Brain microvascular endothelial cell (primary cell): ENCODE measurements around the gene ST7.

ENCODE experiments used
- DNase-seq: peaks from one replicate; pipeline ENCODE4 v3.0.0-alpha.2; 2020
- H3K27ac ChIP-seq: fragments of 250-450 bp; sonication (Bioruptor Pico); 2 replicates; pipeline ENCODE4 v1.5.1; 2020; ENCODE audit warnings: mild to moderate bottlenecking, moderate library complexity
- H3K27me3 ChIP-seq: fragments of 250-450 bp; sonication (Bioruptor Pico); replicated peaks from 2 replicates; pipeline ENCODE4 v1.5.1; 2020; ENCODE audit warnings: mild to moderate bottlenecking
- H3K36me3 ChIP-seq: fragments of 250-450 bp; sonication (Bioruptor Pico); replicated peaks from 2 replicates; pipeline ENCODE4 v1.5.1; 2020; ENCODE audit warnings: mild to moderate bottlenecking
- H3K4me3 ChIP-seq: 2 replicates; pipeline ENCODE4 v1.5.1; 2011; ENCODE audit warnings: low read depth, mild to moderate bottlenecking, control low read depth, low read length, moderate library complexity
- in situ Hi-C: cut with HindIII; loops from 2 replicates; pipeline ENCODE4 v1.10.0; 2017; ENCODE audit warnings: low sequenced_read_pairs, low pct_ligation_motif_present
- TF ChIP-seq, protein P1 (sequence below): IDR thresholded peaks from 2 replicates; pipeline ENCODE4 v1.5.1; 2011; ENCODE audit warnings: low read depth, mild to moderate bottlenecking, moderate library complexity, low read length, control low read depth, inconsistent platforms; ENCODE audit errors: missing control alignments

ST7 gene

DNA sequence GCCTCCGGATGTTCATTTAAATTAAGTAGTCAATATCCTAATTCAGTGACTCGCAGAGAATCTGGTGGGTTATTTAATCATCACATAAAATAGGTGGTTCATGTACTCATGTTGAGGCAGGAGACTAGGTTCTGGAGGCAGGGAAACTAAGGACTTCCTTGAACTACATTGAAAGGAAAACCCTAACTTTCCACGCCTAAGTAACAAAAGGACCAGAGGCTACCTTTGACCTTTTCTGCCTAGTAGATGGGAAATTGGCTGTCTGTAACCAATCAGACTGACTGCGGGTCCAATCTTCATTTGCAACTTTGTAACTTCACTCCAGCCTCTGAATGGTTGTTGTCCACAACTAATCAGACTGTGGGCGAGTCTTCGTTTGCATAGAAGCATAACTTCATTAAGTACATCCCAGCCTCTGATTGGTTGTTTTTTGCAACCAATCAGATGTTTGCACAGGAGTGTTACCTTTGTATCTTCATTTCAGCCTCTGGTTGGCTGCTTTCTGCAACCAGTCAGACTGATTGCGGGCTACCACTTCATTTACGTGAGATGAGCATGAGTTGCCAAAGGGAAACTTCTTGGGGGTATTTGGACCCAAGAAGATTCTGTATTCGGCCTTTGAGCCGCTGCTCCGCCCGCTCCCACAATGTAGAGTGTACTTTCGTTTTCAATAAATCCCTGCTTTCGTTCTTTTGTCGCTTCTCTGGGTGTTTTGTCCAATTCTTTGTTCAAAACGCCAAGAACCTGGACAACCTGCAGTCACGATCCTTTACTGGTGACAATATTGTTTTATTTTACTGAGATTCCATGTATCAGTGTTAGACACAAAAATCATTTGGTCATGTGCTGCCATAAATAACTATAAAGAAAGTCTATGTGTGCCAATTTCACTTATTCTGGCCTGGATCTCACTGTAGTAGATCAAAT, 1.7 kb upstream of the ST7 start:
- DNase-seq, result no peak
- H3K4me3 ChIP-seq, result no peak overlapping the region
- H3K27ac ChIP-seq, result no peak overlapping the region
- in situ Hi-C loops, result no loop called here
- no peaks in the 10 kb centered on the region for H3K36me3 ChIP-seq
- TF ChIP-seq, protein P1, sequence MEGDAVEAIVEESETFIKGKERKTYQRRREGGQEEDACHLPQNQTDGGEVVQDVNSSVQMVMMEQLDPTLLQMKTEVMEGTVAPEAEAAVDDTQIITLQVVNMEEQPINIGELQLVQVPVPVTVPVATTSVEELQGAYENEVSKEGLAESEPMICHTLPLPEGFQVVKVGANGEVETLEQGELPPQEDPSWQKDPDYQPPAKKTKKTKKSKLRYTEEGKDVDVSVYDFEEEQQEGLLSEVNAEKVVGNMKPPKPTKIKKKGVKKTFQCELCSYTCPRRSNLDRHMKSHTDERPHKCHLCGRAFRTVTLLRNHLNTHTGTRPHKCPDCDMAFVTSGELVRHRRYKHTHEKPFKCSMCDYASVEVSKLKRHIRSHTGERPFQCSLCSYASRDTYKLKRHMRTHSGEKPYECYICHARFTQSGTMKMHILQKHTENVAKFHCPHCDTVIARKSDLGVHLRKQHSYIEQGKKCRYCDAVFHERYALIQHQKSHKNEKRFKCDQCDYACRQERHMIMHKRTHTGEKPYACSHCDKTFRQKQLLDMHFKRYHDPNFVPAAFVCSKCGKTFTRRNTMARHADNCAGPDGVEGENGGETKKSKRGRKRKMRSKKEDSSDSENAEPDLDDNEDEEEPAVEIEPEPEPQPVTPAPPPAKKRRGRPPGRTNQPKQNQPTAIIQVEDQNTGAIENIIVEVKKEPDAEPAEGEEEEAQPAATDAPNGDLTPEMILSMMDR, result no peak
- H3K27me3 ChIP-seq, result no peaks in the 10 kb centered on the region

DNA sequence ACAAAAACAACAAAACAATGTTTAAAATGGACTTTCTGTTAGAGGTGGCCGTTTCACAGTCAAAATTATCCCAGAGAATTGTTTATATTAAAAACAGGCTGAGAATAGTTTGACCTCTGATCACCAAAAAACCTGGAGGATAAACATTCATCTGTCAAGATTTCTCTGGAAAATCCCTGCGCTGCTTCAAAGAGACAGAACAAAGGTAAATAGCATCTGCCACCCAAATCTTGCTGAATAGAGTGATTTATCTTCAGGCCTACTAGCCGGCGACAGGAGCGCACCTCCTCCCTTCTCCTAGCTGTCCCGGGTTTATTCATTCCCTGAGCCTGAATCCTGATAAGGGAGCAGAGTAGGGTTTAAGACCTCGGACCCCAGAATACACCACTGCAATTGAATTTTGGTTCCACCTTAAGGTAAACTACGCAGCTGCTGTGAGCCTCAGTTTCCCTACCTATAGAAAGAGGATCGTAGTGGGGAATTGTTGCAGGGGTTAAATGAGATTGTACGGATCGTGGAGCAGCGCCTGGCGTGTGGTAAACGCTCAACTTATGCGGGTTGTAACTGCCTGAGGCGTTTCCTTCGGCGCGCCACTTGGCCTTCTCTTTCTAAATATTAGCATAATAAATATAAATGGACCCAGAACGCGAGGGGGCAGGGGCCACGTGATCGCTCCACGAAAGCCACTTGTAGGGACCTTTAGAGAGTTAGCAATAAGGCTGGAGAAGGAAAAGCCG, 498 bp upstream of the ST7 start:
- in situ Hi-C loops, result no loop called here
- no peaks in the 10 kb centered on the region for H3K36me3 ChIP-seq
- peak; percentile 67 for DNase-seq
- H3K27me3 ChIP-seq, result no peaks in the 10 kb centered on the region
- H3K4me3 ChIP-seq, result peak overlapping the region; percentile 88
- peak overlapping the region; percentile 81 for H3K27ac ChIP-seq
- TF ChIP-seq, protein P1, result no peak

DNA sequence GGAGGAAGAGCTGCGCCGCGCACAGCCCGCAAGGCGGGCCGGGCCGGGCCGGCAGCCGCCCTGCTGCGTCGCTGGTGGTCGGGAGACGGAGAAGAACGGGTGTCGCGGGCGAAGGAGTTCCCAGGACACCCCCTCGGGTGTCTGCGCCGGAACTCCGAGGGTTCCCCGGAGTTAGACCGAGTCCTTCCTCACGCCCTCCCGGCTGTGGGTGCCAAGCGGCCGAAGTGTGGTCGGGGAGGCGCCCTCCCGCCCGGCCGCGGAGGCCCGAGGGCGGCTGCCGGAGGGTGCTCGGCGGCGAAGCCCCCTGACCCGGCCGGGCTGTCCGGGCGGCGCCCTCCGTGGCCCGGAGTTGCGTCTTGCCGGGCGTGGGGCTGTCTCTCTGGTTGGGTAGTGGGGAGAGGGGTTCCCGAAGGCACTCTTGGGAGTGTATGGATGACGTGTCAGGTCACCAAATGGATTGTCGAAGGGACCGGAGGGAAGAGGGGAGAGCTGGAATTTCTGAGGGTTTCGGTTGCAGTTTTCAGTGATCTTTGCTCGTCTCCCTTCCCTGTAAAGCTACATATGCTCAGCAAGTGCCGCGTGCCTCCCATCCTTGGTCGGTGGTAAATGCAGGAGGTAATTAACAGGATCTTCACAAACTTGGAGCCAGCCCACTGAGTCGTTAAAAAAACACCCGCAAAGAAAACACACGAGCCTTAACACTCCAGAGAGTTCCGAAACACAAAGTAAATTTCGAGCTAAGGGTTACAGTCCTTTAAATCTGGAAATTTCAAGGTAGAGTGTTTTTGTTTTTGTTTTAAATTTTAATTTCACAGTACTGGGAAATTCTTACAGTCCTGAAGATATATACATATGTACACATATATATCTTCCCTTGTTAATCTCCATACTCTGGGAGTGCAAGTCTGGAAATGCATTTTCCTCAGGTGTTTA, 871 bp downstream of the ST7 start:
- Histone ChIP-seq H3K27me3 (no peaks in the 10 kb centered on the region), H3K27ac (peak overlapping the region; percentile 81), H3K4me3 (peak overlapping the region; percentile 88), H3K36me3 (no peaks in the 10 kb centered on the region)
- TF ChIP-seq, protein P1, result no peak
- peak; percentile 79 for DNase-seq
- in situ Hi-C loops, result no loop called here

DNA sequence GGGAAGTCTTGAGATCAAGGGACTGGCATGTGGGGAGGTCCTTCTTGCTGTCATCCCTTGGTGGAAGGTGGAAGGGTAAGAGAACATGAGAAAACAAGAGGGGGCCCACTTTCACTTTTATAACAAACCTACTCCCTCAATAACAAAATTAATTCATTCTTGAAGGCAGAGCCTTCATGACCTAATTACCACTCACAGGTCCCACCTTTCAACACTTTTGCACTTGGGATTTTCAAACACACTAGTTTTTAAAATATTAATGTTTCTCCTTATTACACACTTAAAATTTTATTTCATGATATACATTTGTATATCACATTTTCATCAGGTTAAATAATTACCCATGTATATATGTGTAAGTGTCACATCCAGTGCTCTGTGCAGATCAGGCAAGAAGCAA, 2.0 kb downstream of the ST7 start:
- H3K27ac ChIP-seq, result no peak overlapping the region
- no peak for DNase-seq
- TF ChIP-seq, protein P1, result no peak
- H3K4me3 ChIP-seq, result no peak overlapping the region
- H3K36me3 ChIP-seq, result no peaks in the 10 kb centered on the region
- in situ Hi-C loops, result no loop called here
- no peaks in the 10 kb centered on the region for H3K27me3 ChIP-seq

DNA sequence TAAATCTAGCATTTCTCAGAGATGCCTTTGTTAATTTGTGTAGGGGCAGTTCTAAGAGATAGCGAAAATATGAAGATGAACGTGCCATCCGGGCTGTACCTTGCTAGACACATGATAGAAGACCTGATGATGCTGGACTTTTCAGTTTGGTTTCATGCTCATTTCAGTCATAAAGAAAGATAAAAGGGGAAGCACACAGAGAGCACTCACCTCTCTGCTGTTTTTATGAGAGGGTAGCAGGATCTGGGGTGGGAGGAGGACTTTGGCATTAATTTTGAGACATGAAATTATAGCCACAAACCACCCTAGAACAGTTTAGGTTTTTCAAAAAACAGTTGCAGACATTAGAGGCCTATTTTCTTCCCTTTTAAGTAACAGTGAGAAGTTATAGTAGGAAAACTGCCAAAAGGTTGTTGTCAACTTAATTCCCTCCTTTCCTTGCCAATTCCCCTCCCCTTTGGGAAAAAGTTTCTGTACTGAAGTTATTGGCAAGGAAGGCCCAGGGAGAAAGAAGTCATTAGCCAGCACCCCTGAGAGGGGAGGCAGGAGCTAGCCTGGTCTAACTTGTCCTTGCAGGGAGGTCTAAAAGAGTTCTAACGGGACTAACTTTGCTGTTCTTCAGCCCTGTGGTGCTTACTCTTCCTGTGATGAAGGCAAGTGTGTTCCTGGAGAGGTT, 2.6 kb downstream of the ST7 start:
- Histone ChIP-seq H3K27me3 (no peaks in the 10 kb centered on the region), H3K4me3 (no peak overlapping the region), H3K27ac (no peak overlapping the region), H3K36me3 (no peaks in the 10 kb centered on the region)
- TF ChIP-seq, protein P1, result no peak
- in situ Hi-C loops, result no loop called here
- DNase-seq, result no peak
